H1 (cell line): ENCODE data around the gene BRD3OS. TPM values are rescaled to one million over a fixed set of nuclear protein-coding genes. Genes with fewer than 3 reads are reported as not detected.

ENCODE experiments used
- CTCF ChIA-PET: fragments of 300-600 bp; sonication (Branson Sonifier 250); formaldehyde crosslinking; loops from one replicate; lab custom pipeline; 2021; ENCODE audit not compliant: partially characterized antibody; lab: Charles Lee
- POLR2A ChIA-PET: fragments of 300-600 bp; sonication (Branson Sonifier 250); formaldehyde crosslinking; loops from one replicate; lab custom pipeline; 2021; ENCODE audit warnings: inconsistent platforms; ENCODE audit not compliant: partially characterized antibody; lab: Charles Lee
- DNase-seq, 2 experiments: peaks; one replicate each; pipeline versions ENCODE4 v3.0.0 to v3.0.0-alpha.2; 2010 to 2022; ENCODE audit warnings: low spot score in 2 of 2, low read depth in 1 of 2, mixed read lengths in 1 of 2
- FAIRE-seq: peaks from 2 replicates; lab custom pipeline; 2011; peaks lifted over from hg19 to GRCh38; lab: Jason Lieb, UNC
- H2AFZ ChIP-seq: 2 replicates; pipeline ENCODE4 v1.8.1; 2012; ENCODE audit warnings: low read length, inconsistent platforms
- H2AK5ac ChIP-seq: 2 replicates; pipeline ENCODE4 v1.6.1; 2013; ENCODE audit warnings: low read depth, low read length
- H2BK120ac ChIP-seq: replicated peaks from 2 replicates; pipeline ENCODE3; 2013; ENCODE audit warnings: low read depth, low read length, inconsistent platforms
- H2BK12ac ChIP-seq: 2 replicates; pipeline ENCODE4 v1.6.1; 2013; ENCODE audit warnings: low read depth, low read length
- H2BK15ac ChIP-seq: 2 replicates; pipeline ENCODE4 v1.6.1; 2013; ENCODE audit warnings: low read length
- H2BK20ac ChIP-seq: 2 replicates; pipeline ENCODE4 v1.6.1; 2013; ENCODE audit warnings: low read length
- H2BK5ac ChIP-seq: 2 replicates; pipeline ENCODE4 v1.6.1; 2013; ENCODE audit warnings: low read depth, low read length
- H3K14ac ChIP-seq: 2 replicates; pipeline ENCODE4 v1.6.1; 2013; ENCODE audit warnings: inconsistent platforms; ENCODE audit not compliant: insufficient read length
- H3K18ac ChIP-seq: 2 replicates; pipeline ENCODE4 v1.6.1; 2013; ENCODE audit warnings: low read length; ENCODE audit errors: extremely low read depth
- H3K23ac ChIP-seq: 2 replicates; pipeline ENCODE4 v1.6.1; 2013; ENCODE audit warnings: inconsistent platforms; ENCODE audit not compliant: insufficient read length
- H3K23me2 ChIP-seq: 2 replicates; pipeline ENCODE4 v1.6.1; 2013; ENCODE audit warnings: low read depth, low read length
- H3K27ac ChIP-seq: 2 replicates; pipeline ENCODE4 v1.6.1; 2011; ENCODE audit warnings: low read depth, low read length, inconsistent platforms
- H3K27me3 ChIP-seq, 4 experiments: replicated peaks in 1 of 4; 1 replicate in 1 of 4; 2 replicates in 3 of 4; pipeline versions ENCODE4 v1.6.1 to v1.8.1; 2011 to 2013; ENCODE audit warnings: low read length in 3 of 4, mild to moderate bottlenecking in 3 of 4, inconsistent platforms in 2 of 4, mixed read lengths in 2 of 4, moderate library complexity in 1 of 4; ENCODE audit not compliant: control insufficient read depth in 3 of 4, insufficient read depth in 3 of 4; ENCODE audit errors: extremely low read depth in 1 of 4
- H3K36me3 ChIP-seq, 4 experiments: 2 replicates each; pipeline versions ENCODE4 v1.6.1 to v1.8.1; 2011 to 2013; ENCODE audit warnings: mild to moderate bottlenecking in 4 of 4, low read length in 3 of 4, moderate library complexity in 2 of 4, control low read depth in 1 of 4, inconsistent platforms in 1 of 4; ENCODE audit not compliant: insufficient read depth in 4 of 4, control insufficient read depth in 2 of 4
- H3K4ac ChIP-seq: replicated peaks from 2 replicates; pipeline ENCODE3; 2013; ENCODE audit warnings: low read length, low read depth, mixed read lengths, inconsistent platforms; ENCODE audit not compliant: insufficient read length
- H3K4me1 ChIP-seq, 4 experiments: replicated peaks in 1 of 4; 1 replicate in 1 of 4; 2 replicates in 3 of 4; pipeline versions ENCODE4 v1.6.1 to v1.8.1; 2011 to 2013; ENCODE audit warnings: low read length in 3 of 4, inconsistent platforms in 2 of 4, mixed read lengths in 1 of 4; ENCODE audit not compliant: insufficient read depth in 4 of 4, control insufficient read depth in 3 of 4
- H3K4me2 ChIP-seq, 2 experiments: 2 replicates each; pipeline versions ENCODE4 v1.6.1 to v1.8.1; 2011 to 2013; ENCODE audit warnings: low read depth in 2 of 2, low read length in 2 of 2, control low read depth in 1 of 2, inconsistent platforms in 1 of 2, mild to moderate bottlenecking in 1 of 2; ENCODE audit not compliant: insufficient read depth in 1 of 2
- H3K4me3 ChIP-seq, 4 experiments: fragments of 200-600, 300-600 bp in 1 of 4; sonication (generic), shearing (Covaris generic), sonication (Bioruptor Twin) in 1 of 4; 2 replicates each; pipeline versions ENCODE4 v1.5.1 to v1.8.1; 2011 to 2016; ENCODE audit warnings: low read length in 4 of 4, low read depth in 3 of 4, control low read depth in 2 of 4, inconsistent platforms in 2 of 4, mild to moderate bottlenecking in 2 of 4, mixed read lengths in 1 of 4, moderate library complexity in 1 of 4; ENCODE audit not compliant: insufficient read depth in 2 of 4; ENCODE audit errors: extremely low read depth in 1 of 4
- H3K56ac ChIP-seq: replicated peaks from 2 replicates; pipeline ENCODE3; 2013; ENCODE audit warnings: low read depth, mild to moderate bottlenecking, mixed read lengths, low read length, inconsistent platforms; ENCODE audit not compliant: insufficient read length
- H3K79me1 ChIP-seq: 2 replicates; pipeline ENCODE4 v1.6.1; 2013; ENCODE audit warnings: low read depth, low read length, control low read depth
- H3K79me2 ChIP-seq, 2 experiments: 2 replicates each; pipeline versions ENCODE4 v1.6.1 to v1.8.1; 2012 to 2013; ENCODE audit warnings: low read length in 2 of 2, mild to moderate bottlenecking in 2 of 2, inconsistent platforms in 1 of 2; ENCODE audit not compliant: insufficient read depth in 2 of 2, control insufficient read depth in 1 of 2
- H3K9ac ChIP-seq, 4 experiments: replicated peaks in 1 of 4; 1 replicate in 1 of 4; 2 replicates in 3 of 4; pipeline versions ENCODE4 v1.6.1 to v1.8.1; 2011 to 2013; ENCODE audit warnings: low read depth in 3 of 4, low read length in 3 of 4, control low read depth in 2 of 4, mild to moderate bottlenecking in 2 of 4, moderate library complexity in 2 of 4, inconsistent platforms in 1 of 4; ENCODE audit errors: extremely low read depth in 1 of 4
- H3K9me3 ChIP-seq, 2 experiments: 2 replicates each; pipeline versions ENCODE4 v1.6.1 to v1.8.1; 2012 to 2013; ENCODE audit warnings: mild to moderate bottlenecking in 2 of 2, moderate library complexity in 2 of 2, control low read depth in 1 of 2, inconsistent platforms in 1 of 2, low read depth in 1 of 2, low read length in 1 of 2, mixed read lengths in 1 of 2; ENCODE audit not compliant: insufficient read depth in 2 of 2
- H4K20me1 ChIP-seq, 2 experiments: replicated peaks in 1 of 2; 2 replicates each; pipeline versions ENCODE3 to v1.8.1; 2011 to 2013; ENCODE audit warnings: inconsistent platforms in 2 of 2, low read length in 2 of 2, mild to moderate bottlenecking in 1 of 2; ENCODE audit not compliant: insufficient read depth in 2 of 2, control insufficient read depth in 1 of 2
- H4K5ac ChIP-seq: 2 replicates; pipeline ENCODE4 v1.6.1; 2013; ENCODE audit warnings: low read length, low read depth, mixed read lengths, inconsistent platforms; ENCODE audit not compliant: insufficient read length
- H4K8ac ChIP-seq: 2 replicates; pipeline ENCODE4 v1.8.0; 2013; ENCODE audit warnings: mild to moderate bottlenecking, moderate library complexity, low read length, inconsistent platforms; ENCODE audit not compliant: insufficient read depth; ENCODE audit errors: extremely low read depth
- H4K91ac ChIP-seq: replicated peaks from 2 replicates; pipeline ENCODE3; 2013; ENCODE audit warnings: low read length, mixed read lengths, inconsistent platforms; ENCODE audit not compliant: insufficient read length
- BRCA1 ChIP-seq: IDR thresholded peaks from 2 replicates; pipeline ENCODE4 v1.6.1; 2012; ENCODE audit warnings: low read depth, low read length, improper control_type of control experiment
- CBX5 ChIP-seq: fragments of 300-800, 300-1000 bp; sonication (generic); IDR thresholded peaks from 2 replicates; pipeline ENCODE4 v1.7.1; 2016; ENCODE audit warnings: antibody characterized with exemption, low read length, low read depth
- HDAC2 ChIP-seq, 2 experiments: fragments of 300-600 bp in 1 of 2; sonication (generic) in 1 of 2; IDR thresholded peaks; 2 replicates each; pipeline ENCODE4 v1.6.1; 2011 to 2012; ENCODE audit warnings: low read depth in 2 of 2, low read length in 2 of 2, mild to moderate bottlenecking in 2 of 2, moderate library complexity in 2 of 2, borderline replicate concordance in 1 of 2, inconsistent platforms in 1 of 2
- JUN ChIP-seq: IDR thresholded peaks from 2 replicates; pipeline ENCODE4 v1.6.1; 2011; ENCODE audit warnings: low read depth, mild to moderate bottlenecking, improper control_type of control experiment, low read length
- JUND ChIP-seq: IDR thresholded peaks from 2 replicates; pipeline ENCODE4 v1.6.1; 2011; ENCODE audit warnings: mild to moderate bottlenecking, improper control_type of control experiment, low read length
- KDM1A ChIP-seq: fragments of 200-600, 300-600 bp; sonication (generic); IDR thresholded peaks from 2 replicates; pipeline ENCODE4 v1.7.1; 2016; ENCODE audit warnings: mild to moderate bottlenecking, low read length, borderline replicate concordance
- POU5F1 ChIP-seq: IDR thresholded peaks from 2 replicates; pipeline ENCODE4 v1.6.1; 2011; ENCODE audit warnings: low read depth, mild to moderate bottlenecking, low read length, moderate library complexity
- SIN3A ChIP-seq, 2 experiments: IDR thresholded peaks in 1 of 2; conservative IDR thresholded peaks in 1 of 2; 2 replicates each; pipeline ENCODE4 v1.6.1; 2011 to 2012; ENCODE audit warnings: low read length in 2 of 2, improper control_type of control experiment in 1 of 2, low read depth in 1 of 2, mild to moderate bottlenecking in 1 of 2
- TBP ChIP-seq: IDR thresholded peaks from 2 replicates; pipeline ENCODE4 v1.6.1; 2011; ENCODE audit warnings: low read depth, low read length, improper control_type of control experiment
- TCF12 ChIP-seq: IDR thresholded peaks from 2 replicates; pipeline ENCODE4 v1.6.1; 2011; ENCODE audit warnings: low read depth, mild to moderate bottlenecking, low read length
- TEAD4 ChIP-seq: IDR thresholded peaks from 2 replicates; pipeline ENCODE4 v1.6.1; 2012; ENCODE audit warnings: low read depth, low read length, inconsistent platforms, mixed read lengths
- WGBS, 2 experiments: shearing (Covaris generic) in 1 of 2; methylation state at CpG; one replicate each; pipeline versions ENCODE4 v1.1.6 to v1.1.7; 2013 to 2015; ENCODE audit warnings: low lambda C conversion rate in 2 of 2, mixed read lengths in 2 of 2, inconsistent platforms in 1 of 2, low coverage in 1 of 2, missing lambda C conversion rate in 1 of 2; ENCODE audit not compliant: insufficient replicate concordance in 2 of 2, insufficient coverage in 1 of 2, insufficient read length in 1 of 2; ENCODE audit errors: extremely low coverage in 1 of 2, missing lambda C conversion rate in 1 of 2; 5-methylcytosine and 5-hydroxymethylcytosine counted together
- polyA plus RNA-seq, 7 experiments: library from polyadenylated mRNA; depleted of rRNA in 3 of 7; stranded (reverse) in 5 of 7; unstranded in 2 of 7; fragments of >200 nt in 5 of 7; fragments of 200-250 nt in 2 of 7; gene quantifications; 1 replicate in 5 of 7; 2 replicates in 1 of 7; 4 replicates in 1 of 7; pipeline versions ENCODE4 v1.2.1 to v1.2.3, GENCODE V29; 2011 to 2013; ENCODE audit warnings: missing spikeins in 2 of 7, mixed read lengths in 2 of 7
- total RNA-seq: library from RNA; stranded (reverse); fragmentation: NEBNext Ultra II Directional; extraction: Animal tissue kit (Norgen Biotek cat#: 25700); gene quantifications from 2 replicates; pipeline ENCODE4 v1.2.1, GENCODE V29; 2021

The BRD3OS gene
- total and polyA plus RNA-seq, 2 of the 8 experiments (the other 6 are each of a cell fraction or from before 2014, with no cell fraction given) = 12.7 to 20.2 TPM

- peak within 1 kb of the TSS; percentile 81 for H4K91ac ChIP-seq
- no peaks in the 10 kb centered on the region for H3K36me3 ChIP-seq
- H3K79me1 ChIP-seq = peaks cover 10% of the 10 kb centered on the region; the same call in 1 of the 2 replicates
- H3K9me3 ChIP-seq = no peaks in the 10 kb centered on the region
- H3K14ac ChIP-seq = no peak within 1 kb of the TSS
- no peaks in the 10 kb centered on the region for H3K27me3 ChIP-seq
- ChIA-PET POLR2A (interaction anchor here (1.0 to 1.3 kb wide), 4 partner anchors 99 to 333 kb away, joined by 3 to 4 read pairs (median 3); no protein-coding TSS in a partner anchor), CTCF (interaction anchor here (0.6 to 5.5 kb wide), 14 partner anchors 11 to 403 kb away, joined by 3 to 42 read pairs (median 18); no protein-coding TSS in a partner anchor)
- peaks cover 0 to 20% (median 12%) of the 10 kb centered on the region in 4 experiments; a peak in 5 of 7 replicates for H3K4me1 ChIP-seq
- H4K8ac ChIP-seq = peak within 1 kb of the TSS; percentile 75
- H3K4me2 ChIP-seq = peak within 1 kb of the TSS; percentile 78 to 97
- peak within 1 kb of the TSS; percentile 88 for H3K4ac ChIP-seq
- H2BK15ac ChIP-seq = no peak within 1 kb of the TSS
- peaks cover 11 to 38% of the 10 kb centered on the region in 2 experiments; a peak in 3 of 4 replicates for H3K79me2 ChIP-seq
- peaks cover 4% of the 10 kb centered on the region; the same call in 1 of the 2 replicates for H3K23me2 ChIP-seq
- H2AK5ac ChIP-seq = no peak within 1 kb of the TSS; the same call in 1 of the 2 replicates
- H2BK5ac ChIP-seq = peak within 1 kb of the TSS; percentile 75; the same call in 1 of the 2 replicates
- H3K23ac ChIP-seq = no peak within 1 kb of the TSS
- peak within 1 kb of the TSS; percentile 53 for H3K56ac ChIP-seq
- H4K20me1 ChIP-seq = peaks cover 15 to 20% of the 10 kb centered on the region in 2 experiments
- FAIRE-seq (no peak), DNase-seq (peak in 1 of 2 experiments; percentile 77)
- H2BK20ac ChIP-seq = no peak within 1 kb of the TSS
- no peak within 1 kb of the TSS for H2BK12ac ChIP-seq
- peak within 1 kb of the TSS; percentile 40 to 93 (median 67) for H3K4me3 ChIP-seq
- H2AFZ ChIP-seq = peak within 1 kb of the TSS; percentile 60; the same call in 1 of the 2 replicates
- H3K18ac ChIP-seq = peak within 1 kb of the TSS; percentile 90
- H4K5ac ChIP-seq = peak within 1 kb of the TSS; percentile 64
- no peak within 1 kb of the TSS for H2BK120ac ChIP-seq
- H3K9ac ChIP-seq = peak within 1 kb of the TSS; percentile 6 to 89 (median 62); a peak in 6 of 7 replicates
- H3K27ac ChIP-seq = peak within 1 kb of the TSS; percentile 54; the same call in 1 of the 2 replicates
- 1% methylated on average over 60 of the region's 124 CpGs; no CpG with 5 or more reads in 1 of the 2 experiments for WGBS, 2 experiments
- TF ChIP-seq JUND (no peak), POU5F1 (no peak), CBX5 (no peak), BRCA1 (no peak), TBP (peak; percentile 44; the same call in 1 of the 2 replicates), KDM1A (no peak), HDAC2 (IDR thresholded peaks at IDR 0.05; ENCODE audit: borderline replicate concordance in 1 of 2, low read depth in 2 of 2, low read length in 2 of 2) (no peak), JUN (no peak), TCF12 (no peak), SIN3A (conservative IDR thresholded peaks at IDR 0.05 in 1 of 2, IDR thresholded peaks at IDR 0.05 in 1 of 2; ENCODE audit: low read depth in 1 of 2, low read length in 2 of 2) (peak in 1 of 2 experiments; percentile 47; a peak in 1 of 4 replicates), TEAD4 (no peak)
Observed at GRCh38 chr9:133991964-133992779, 33.1 kb upstream of the BRD3OS start, which contains the start of gene VAV2. TSS of gene VAV2 (minus strand) at chr9:133992324. CDS start at chr9:133992278, 46 bp downstream.
